Memory B cell (primary cell): ENCODE data around the gene USP13.

Source experiments
- ATAC-seq: fragments of 150-1000 bp; cut with Tn5 transposase; 2 replicates; pipeline ENCODE4 v1.10.0; 2021; ENCODE audit warnings: low read depth, mild to moderate bottlenecking, moderate library complexity
- DNase-seq, 2 donors: peaks; one replicate each; pipeline ENCODE4 v3.0.0; 2022; ENCODE audit warnings: low spot score in 2 of 2
- H3K27ac Mint-ChIP-seq: one replicate; pipeline ENCODE4 v1.8.0; 2022; ENCODE audit warnings: mild to moderate bottlenecking, moderate library complexity, mixed read lengths
- H3K27me3 Mint-ChIP-seq: one replicate; pipeline ENCODE4 v1.8.0; 2022; ENCODE audit warnings: mixed read lengths
- H3K36me3 Mint-ChIP-seq: one replicate; pipeline ENCODE4 v1.8.0; 2022; ENCODE audit warnings: mild to moderate bottlenecking, mixed read lengths
- H3K4me1 Mint-ChIP-seq: one replicate; pipeline ENCODE4 v1.8.0; 2022; ENCODE audit warnings: mixed read lengths
- H3K4me3 Mint-ChIP-seq: one replicate; pipeline ENCODE4 v1.8.0; 2022; ENCODE audit warnings: mild to moderate bottlenecking, moderate library complexity, mixed read lengths
- H3K9me3 Mint-ChIP-seq: one replicate; pipeline ENCODE4 v1.8.0; 2022; ENCODE audit warnings: mixed read lengths

USP13 gene

GRCh38 chr3:179695672-179696313 is 43.0 kb downstream of the USP13 start:
- H3K36me3 Mint-ChIP-seq = peaks cover 10% of the 10 kb centered on the region
- H3K27me3 Mint-ChIP-seq = no peaks in the 10 kb centered on the region
- no peak overlapping the region for H3K4me3 Mint-ChIP-seq
- ATAC-seq (no peak), DNase-seq (no peak)
- H3K4me1 Mint-ChIP-seq = peaks cover 6% of the 10 kb centered on the region
- no peak overlapping the region for H3K27ac Mint-ChIP-seq
- H3K9me3 Mint-ChIP-seq = no peaks in the 10 kb centered on the region

- Mint-ChIP-seq H3K9me3 (no peaks in the 10 kb centered on the region), H3K4me1 (peaks cover 6% of the 10 kb centered on the region), H3K27ac (peak overlapping the region; percentile 13), H3K27me3 (no peaks in the 10 kb centered on the region), H3K36me3 (peaks cover 17% of the 10 kb centered on the region), H3K4me3 (no peak overlapping the region)
- DNase-seq (no peak), ATAC-seq (no peak)
These were observed 45.0 kb downstream of the USP13 start for GRCh38 chr3:179697736-179698332.

- DNase-seq (no peak), ATAC-seq (no peak)
- no peaks in the 10 kb centered on the region for H3K9me3 Mint-ChIP-seq
- H3K4me1 Mint-ChIP-seq = peaks cover 6% of the 10 kb centered on the region
- no peak overlapping the region for H3K4me3 Mint-ChIP-seq
- H3K27ac Mint-ChIP-seq = no peak overlapping the region
- H3K27me3 Mint-ChIP-seq = no peaks in the 10 kb centered on the region
- H3K36me3 Mint-ChIP-seq = peaks cover 18% of the 10 kb centered on the region
These were observed 47.9 kb downstream of the USP13 start for GRCh38 chr3:179700716-179701115.

GRCh38 chr3:179701176-179701827 is 48.5 kb downstream of the USP13 start:
- Mint-ChIP-seq H3K4me1 (peaks cover 6% of the 10 kb centered on the region), H3K27me3 (no peaks in the 10 kb centered on the region), H3K9me3 (no peaks in the 10 kb centered on the region), H3K4me3 (no peak overlapping the region), H3K27ac (no peak overlapping the region), H3K36me3 (peaks cover 18% of the 10 kb centered on the region)
- no peak for ATAC-seq
- no peak for DNase-seq

- H3K27ac Mint-ChIP-seq = no peak overlapping the region
- H3K4me3 Mint-ChIP-seq = no peak overlapping the region
- ATAC-seq (no peak), DNase-seq (no peak)
- H3K4me1 Mint-ChIP-seq = peaks cover 4% of the 10 kb centered on the region
- peaks cover 21% of the 10 kb centered on the region for H3K36me3 Mint-ChIP-seq
- H3K9me3 Mint-ChIP-seq = no peaks in the 10 kb centered on the region
- H3K27me3 Mint-ChIP-seq = no peaks in the 10 kb centered on the region
These were observed 49.6 kb downstream of the USP13 start for GRCh38 chr3:179702271-179702947.

- no peak for ATAC-seq
- Mint-ChIP-seq H3K9me3 (no peaks in the 10 kb centered on the region), H3K4me3 (no peak overlapping the region), H3K27me3 (no peaks in the 10 kb centered on the region), H3K27ac (no peak overlapping the region), H3K4me1 (no peaks in the 10 kb centered on the region), H3K36me3 (peaks cover 29% of the 10 kb centered on the region)
- DNase-seq = no peak
These were observed 51.0 kb downstream of the USP13 start for GRCh38 chr3:179703816-179704215.

GRCh38 chr3:179706233-179706632 is 53.4 kb downstream of the USP13 start:
- no peaks in the 10 kb centered on the region for H3K27me3 Mint-ChIP-seq
- H3K4me3 Mint-ChIP-seq = no peak overlapping the region
- H3K27ac Mint-ChIP-seq = no peak overlapping the region
- DNase-seq (no peak), ATAC-seq (no peak)
- H3K9me3 Mint-ChIP-seq = no peaks in the 10 kb centered on the region
- H3K36me3 Mint-ChIP-seq = peaks cover 31% of the 10 kb centered on the region
- no peaks in the 10 kb centered on the region for H3K4me1 Mint-ChIP-seq

GRCh38 chr3:179710079-179710478 is 57.2 kb downstream of the USP13 start:
- ATAC-seq (no peak), DNase-seq (no peak)
- Mint-ChIP-seq H3K4me3 (no peak overlapping the region), H3K36me3 (peaks cover 21% of the 10 kb centered on the region), H3K9me3 (no peaks in the 10 kb centered on the region), H3K4me1 (no peaks in the 10 kb centered on the region), H3K27me3 (no peaks in the 10 kb centered on the region), H3K27ac (no peak overlapping the region)

- H3K36me3 Mint-ChIP-seq = peaks cover 17% of the 10 kb centered on the region
- DNase-seq (no peak), ATAC-seq (no peak)
- no peak overlapping the region for H3K27ac Mint-ChIP-seq
- no peaks in the 10 kb centered on the region for H3K9me3 Mint-ChIP-seq
- H3K4me3 Mint-ChIP-seq = no peak overlapping the region
- H3K4me1 Mint-ChIP-seq = no peaks in the 10 kb centered on the region
- H3K27me3 Mint-ChIP-seq = no peaks in the 10 kb centered on the region
These were observed 60.8 kb downstream of the USP13 start for GRCh38 chr3:179713643-179714090.

- Mint-ChIP-seq H3K9me3 (no peaks in the 10 kb centered on the region), H3K36me3 (peaks cover 19% of the 10 kb centered on the region), H3K4me1 (no peaks in the 10 kb centered on the region), H3K27ac (no peak overlapping the region), H3K27me3 (no peaks in the 10 kb centered on the region), H3K4me3 (no peak overlapping the region)
- no peak for DNase-seq
- ATAC-seq = no peak
These were observed 62.7 kb downstream of the USP13 start for GRCh38 chr3:179715582-179715981.

- H3K4me1 Mint-ChIP-seq = no peaks in the 10 kb centered on the region
- peaks cover 20% of the 10 kb centered on the region for H3K36me3 Mint-ChIP-seq
- H3K4me3 Mint-ChIP-seq = no peak overlapping the region
- no peak for DNase-seq
- no peak overlapping the region for H3K27ac Mint-ChIP-seq
- no peak for ATAC-seq
- no peaks in the 10 kb centered on the region for H3K27me3 Mint-ChIP-seq
- H3K9me3 Mint-ChIP-seq = no peaks in the 10 kb centered on the region
These were observed 63.4 kb downstream of the USP13 start for GRCh38 chr3:179716226-179716625.

- DNase-seq (no peak), ATAC-seq (no peak)
- Mint-ChIP-seq H3K9me3 (no peaks in the 10 kb centered on the region), H3K4me3 (no peak overlapping the region), H3K27ac (no peak overlapping the region), H3K36me3 (peaks cover 23% of the 10 kb centered on the region), H3K27me3 (no peaks in the 10 kb centered on the region), H3K4me1 (no peaks in the 10 kb centered on the region)
These were observed 64.0 kb downstream of the USP13 start for GRCh38 chr3:179716811-179717210.

GRCh38 chr3:179717219-179717618 is 64.4 kb downstream of the USP13 start:
- H3K4me1 Mint-ChIP-seq = no peaks in the 10 kb centered on the region
- H3K9me3 Mint-ChIP-seq = no peaks in the 10 kb centered on the region
- H3K36me3 Mint-ChIP-seq = peaks cover 23% of the 10 kb centered on the region
- no peak for DNase-seq
- ATAC-seq = no peak
- no peak overlapping the region for H3K4me3 Mint-ChIP-seq
- no peak overlapping the region for H3K27ac Mint-ChIP-seq
- no peaks in the 10 kb centered on the region for H3K27me3 Mint-ChIP-seq

GRCh38 chr3:179719048-179719734 is 66.4 kb downstream of the USP13 start:
- Mint-ChIP-seq H3K27me3 (no peaks in the 10 kb centered on the region), H3K4me1 (no peaks in the 10 kb centered on the region), H3K4me3 (no peak overlapping the region), H3K27ac (no peak overlapping the region), H3K36me3 (peaks cover 30% of the 10 kb centered on the region), H3K9me3 (no peaks in the 10 kb centered on the region)
- DNase-seq (no peak), ATAC-seq (no peak)
